Measurements from ENCODE around the gene PRICKLE1.

The PRICKLE1 gene

DNA sequence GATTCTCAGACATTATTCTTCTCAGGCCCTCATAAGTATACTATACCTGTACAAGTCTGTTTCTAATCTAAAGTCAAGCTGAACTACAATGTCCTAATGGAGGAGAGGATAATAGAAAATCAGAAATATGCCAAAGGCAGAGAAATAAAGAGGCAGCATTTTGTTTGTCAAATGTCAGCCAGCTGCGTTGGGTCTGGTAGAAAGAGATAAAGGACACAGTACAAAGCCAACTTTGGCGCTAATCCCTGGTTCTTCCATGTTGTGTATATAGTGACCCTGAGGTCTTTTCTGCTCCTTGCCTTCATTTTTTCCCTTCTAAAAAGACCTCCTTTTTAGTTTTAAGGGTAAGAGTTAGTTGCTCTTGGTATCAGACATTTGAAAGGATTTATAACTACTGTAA lies 103.1 kb downstream of the PRICKLE1 start:
- no peak for DNase-seq

DNA sequence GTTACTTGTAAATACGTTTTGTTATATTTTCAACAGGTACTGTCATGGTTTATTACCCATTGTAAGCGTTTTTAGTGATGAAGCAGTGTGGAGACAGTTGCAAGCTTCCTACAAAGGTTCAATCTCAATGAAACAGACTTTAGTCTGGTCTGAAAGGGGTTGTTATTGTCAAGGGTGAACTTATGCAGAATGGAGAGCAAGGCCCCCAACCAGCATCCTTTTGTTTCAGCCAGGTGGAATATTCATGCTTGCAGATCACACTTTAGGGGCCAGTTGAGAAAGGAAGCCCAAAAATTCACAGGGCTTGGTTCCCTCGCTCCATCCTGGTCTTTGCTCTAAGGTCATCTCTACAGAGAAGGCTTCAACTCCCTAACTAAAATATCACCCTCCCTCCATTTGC lies 103.7 kb downstream of the PRICKLE1 start:
- no peak for DNase-seq

DNA sequence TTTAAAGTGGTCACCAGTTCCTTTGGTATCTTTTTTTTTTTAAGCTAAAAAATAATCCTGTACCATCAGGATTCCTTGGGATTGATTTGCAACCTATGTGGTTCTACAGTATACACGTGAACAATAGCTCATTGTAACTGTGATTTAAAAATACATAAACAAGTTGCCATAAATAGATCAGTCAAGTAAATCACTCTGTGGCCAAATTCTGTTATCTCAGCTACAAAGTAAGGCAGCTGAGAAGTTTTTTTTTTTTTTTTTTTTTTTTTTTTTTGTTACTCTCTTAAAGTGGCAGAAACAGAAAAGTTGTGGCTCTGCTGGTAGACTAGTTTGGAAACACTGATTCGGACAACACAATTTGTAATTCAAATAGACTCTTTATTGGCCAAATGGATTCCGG lies 104.5 kb downstream of the PRICKLE1 start:
- DNase-seq = no peak

DNA sequence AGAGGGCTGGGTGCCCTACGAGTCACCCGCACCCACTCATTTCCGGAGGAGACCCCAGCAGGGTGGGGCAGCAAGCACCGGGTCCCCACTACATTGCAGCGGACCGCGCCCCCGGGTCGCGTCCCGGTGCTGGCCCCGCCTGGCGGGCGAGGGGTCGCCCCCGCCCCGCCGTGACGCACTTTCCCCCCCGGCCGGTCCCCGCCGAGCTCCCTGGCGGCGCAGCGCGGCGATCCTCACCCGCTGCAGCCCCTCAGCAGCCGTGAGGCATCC lies 106.1 kb downstream of the PRICKLE1 start:
- no peak for DNase-seq

DNA sequence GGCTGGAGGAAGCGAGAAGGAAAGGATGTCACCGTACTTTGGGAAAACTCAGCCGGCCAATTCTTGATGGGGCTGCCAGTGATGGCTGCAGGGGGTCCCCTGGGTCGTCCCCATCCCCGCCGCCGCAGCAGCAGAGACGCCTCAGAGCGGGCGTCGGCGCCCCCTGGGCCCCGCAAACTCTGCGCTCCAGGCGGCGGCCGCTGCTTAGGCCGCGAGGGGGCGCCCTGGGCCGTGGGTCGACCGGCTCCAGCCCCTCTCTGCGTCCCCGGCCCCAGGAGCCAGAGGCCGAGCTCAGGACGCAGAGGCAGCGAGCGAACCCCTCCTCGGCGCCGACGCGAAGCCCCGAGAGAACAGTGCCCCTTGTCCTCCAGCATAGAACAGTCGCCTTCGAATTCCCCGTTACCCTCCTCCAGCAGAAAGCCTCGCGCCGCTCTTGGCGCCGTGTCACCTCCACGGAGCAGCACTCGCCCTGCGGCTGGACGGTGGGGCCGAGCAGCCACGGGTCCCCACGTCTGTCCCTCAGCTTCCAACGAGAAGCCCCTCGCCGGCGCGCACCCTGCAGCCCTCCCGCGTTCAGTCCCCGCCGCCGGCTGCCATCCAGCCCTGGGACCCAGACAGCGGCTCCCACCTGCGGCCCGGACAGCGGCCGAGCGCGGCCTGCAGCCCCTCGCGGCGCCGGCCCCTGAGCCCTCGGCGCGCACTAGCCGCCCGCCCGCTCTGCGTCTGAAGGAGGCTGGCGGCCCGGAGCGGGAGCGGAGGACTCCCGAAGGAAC lies 106.6 kb downstream of the PRICKLE1 start:
- no peak for DNase-seq

DNA sequence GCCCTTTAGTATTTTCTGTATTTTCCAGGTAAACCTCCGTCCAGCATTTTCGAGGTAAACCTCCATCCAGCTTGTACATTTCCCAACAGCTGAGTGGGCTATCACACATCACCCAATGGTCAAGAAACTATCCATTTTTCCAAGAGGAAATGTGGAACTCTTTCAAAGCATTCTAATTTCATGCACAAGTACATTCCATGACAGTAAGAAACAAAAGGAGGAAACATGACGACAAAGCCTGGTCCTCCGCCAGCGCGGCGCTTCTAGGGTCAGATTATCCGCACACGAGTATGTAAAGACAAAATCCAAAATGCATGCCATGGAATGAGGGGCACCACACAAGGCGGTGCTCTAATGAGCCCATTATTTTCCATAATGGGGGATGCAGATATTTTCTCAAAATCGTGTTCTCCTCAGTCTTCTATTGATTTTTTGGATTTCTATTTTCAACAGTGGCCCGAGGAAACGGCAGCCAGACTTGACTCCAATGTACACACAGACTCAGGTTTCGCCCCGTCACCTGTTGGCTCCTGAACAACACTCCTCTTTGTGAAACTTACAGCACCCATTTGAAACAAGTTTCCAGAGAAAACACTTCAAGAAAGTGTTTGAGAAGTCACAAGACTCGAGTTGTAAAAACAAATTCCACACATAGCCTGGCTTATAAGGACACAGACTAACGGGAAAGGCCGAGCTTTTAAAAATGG lies 107.4 kb downstream of the PRICKLE1 start:
- DNase-seq = no peak

DNA sequence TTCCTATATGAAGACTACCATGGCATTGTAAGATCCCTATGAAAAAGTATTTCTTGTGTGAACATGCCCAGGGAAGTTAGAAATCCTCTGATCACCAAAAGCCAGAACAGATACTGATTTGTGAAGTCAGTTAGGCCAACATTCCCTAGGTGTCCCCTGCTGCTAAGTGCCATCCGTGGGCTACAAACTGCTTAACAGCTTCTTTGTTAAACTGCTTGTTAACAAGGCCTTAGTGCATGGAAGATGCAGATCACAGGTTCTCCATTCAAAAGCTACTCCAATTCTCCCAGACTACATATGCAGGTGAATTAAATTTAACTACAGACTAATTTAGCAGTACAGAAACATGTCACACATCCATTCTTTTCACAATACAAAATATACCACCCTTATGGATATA lies 108.2 kb downstream of the PRICKLE1 start:
- no peak for DNase-seq

DNA sequence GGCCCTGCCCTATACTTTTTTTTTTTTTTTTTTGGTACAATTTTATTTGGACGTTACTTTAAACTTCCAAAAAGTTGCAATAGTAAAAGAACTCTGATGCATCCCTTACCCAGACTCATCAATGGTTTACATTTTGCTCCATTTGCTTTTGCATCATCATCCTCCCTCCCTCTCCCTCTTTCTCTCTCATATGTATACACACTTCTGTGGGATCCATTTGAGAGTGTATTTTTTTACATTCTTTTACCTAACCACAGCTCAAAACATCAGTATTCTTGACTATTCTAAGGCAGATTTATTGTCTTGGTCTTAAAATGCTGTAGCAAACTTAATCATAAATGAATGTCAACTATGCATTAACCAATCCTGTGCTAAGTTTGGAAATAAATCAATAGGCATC lies 111.6 kb downstream of the PRICKLE1 start:
- no peak for DNase-seq

DNA sequence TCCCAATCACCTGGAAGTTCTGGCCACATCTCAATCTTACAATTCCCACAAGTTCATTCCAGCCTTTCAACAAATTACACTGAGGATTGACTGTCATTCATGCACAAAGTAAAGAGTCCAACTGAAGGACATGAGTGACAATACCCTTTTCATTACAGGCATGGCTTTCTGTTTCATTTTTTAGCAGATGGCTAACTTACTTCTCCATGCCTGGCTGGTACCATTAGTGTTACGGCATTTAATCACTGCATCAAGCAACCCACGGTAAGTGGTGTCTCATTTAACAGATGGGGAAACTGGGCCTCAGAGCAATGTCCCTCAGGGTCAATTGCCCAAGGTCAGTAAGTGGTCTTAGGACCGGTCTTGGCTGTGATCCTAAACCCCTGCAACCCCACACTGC lies 114.4 kb downstream of the PRICKLE1 start:
- no peak for DNase-seq

DNA sequence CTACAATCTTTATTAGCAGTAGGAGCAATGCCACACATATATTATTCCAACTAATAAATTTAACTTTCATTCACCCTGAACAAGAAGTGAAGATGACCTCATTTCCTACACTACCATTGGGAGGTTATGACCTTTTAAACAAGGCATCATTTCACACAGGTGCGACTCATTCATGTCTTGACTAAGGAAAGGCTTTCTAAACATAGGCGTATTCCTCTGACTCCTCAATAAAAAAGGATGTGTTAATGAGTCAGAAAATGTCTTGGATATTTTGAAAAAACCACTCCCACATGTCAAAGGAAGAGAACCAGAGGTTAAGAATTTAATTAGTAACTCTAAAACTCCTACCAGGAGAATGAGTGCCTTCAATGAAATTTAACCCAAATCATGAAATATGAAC lies 115.2 kb downstream of the PRICKLE1 start:
- no peak for DNase-seq

DNA sequence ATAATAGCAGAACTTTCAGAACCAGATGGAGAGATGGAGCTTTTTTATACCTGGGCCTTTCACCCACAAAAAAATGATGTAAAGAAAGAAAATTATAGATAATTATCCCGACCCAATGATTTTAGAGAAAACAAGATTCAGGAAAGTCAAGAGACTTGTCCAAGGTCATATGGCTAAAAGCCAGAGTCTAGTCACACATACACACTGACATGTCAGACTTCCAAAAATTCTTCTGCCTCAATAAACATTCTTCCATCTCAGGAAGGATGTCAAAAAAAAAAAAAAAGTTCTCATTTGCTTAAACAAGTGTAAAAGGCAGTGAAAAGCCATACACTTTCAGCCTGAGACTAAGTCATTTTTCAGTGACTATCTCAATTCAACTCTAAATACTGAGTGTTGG lies 116.0 kb downstream of the PRICKLE1 start:
- no peak for DNase-seq

DNA sequence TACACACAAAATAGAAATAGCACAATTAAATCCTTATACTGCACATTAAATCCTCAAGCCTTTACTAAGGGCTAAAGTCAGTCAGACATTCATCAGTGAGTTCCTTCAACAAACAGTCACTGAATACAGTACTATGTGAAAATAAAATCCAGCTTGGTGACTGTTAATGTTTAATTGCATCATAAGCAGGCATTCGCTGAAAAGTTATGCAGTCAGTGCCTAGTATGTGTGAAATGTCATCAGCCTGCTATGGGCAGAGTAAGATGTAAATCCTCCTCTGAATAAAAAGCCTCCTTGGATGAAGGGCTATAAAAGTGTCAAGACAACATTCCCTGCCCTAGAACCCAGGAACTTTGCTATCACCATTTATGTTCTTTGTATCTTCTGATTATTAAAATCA lies 116.4 kb downstream of the PRICKLE1 start:
- DNase-seq = no peak

DNA sequence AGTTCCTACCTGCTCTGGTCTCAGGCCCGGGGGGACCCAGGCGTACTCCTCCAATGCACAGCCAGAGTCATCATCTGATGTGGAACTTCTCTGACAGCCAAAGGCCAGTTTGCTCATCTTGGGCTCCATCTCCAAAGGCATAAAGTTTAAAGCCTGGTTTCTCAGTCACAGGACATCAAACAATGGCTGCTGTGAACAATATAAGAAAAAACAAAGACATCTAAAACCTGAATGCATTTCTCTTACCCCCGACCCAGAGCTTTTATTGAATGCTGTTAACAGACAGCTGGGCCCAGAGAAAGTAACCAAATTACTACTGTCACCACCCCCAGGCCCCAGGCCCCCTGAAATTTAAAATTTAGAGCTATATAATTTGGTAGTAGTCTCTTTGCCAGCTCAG lies 117.2 kb downstream of the PRICKLE1 start:
- DNase-seq = no peak

DNA sequence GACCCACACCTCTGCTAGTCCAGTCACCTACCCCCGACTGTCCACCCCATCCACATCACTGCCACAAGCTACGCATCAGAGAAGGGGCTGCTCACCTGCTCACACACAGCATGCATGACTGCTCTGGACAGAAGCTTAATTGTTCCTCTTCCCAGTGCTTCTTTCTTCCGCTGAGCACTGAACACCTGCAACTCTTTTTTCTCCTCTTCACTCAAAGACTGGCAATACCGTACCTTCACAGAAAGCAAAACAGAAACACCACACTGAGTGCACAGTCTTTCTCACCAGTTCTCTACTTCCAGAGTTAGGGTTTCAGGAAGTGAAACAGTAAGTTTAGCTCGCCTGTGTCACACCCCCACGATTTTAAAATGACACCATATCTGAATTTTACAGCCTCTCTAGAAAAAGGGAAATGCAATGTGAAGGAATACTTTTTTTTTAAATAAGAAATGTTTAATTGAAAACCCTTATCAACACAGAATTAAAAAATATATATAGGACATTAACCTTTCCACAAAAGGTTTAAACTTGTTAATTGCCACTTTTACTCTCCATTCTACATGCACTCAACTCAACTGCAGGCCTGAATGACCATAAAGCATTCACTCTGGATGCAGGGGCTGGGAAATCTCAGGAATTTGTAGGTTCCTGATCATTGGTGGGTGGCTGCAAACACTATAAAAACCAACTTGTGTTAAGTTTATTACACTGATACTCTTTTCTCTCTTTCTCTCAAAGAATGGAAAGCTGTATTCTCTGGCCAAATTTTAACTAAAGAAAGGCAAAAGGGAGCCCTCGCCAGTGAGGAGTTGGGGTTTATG lies 120.0 kb downstream of the PRICKLE1 start:
- DNase-seq = no peak

DNA sequence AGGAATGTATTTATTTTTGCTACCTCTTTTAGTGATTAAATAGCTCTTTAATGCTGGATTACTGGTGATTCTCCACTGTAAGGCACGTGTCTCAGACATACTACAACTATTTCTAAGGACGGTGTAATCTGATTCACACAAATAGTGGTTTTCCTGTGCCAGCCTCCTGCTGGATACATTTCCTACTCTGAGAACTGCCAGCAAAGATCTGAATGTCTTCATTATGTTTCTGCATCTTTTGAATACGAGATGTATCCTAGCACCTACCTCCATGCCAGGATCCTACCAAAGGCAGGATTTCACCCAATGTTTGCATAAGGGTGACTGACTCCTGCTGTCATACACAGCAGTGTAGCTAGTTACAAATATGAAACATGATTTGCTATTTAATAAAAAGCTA lies 120.6 kb downstream of the PRICKLE1 start:
- DNase-seq = no peak

DNA sequence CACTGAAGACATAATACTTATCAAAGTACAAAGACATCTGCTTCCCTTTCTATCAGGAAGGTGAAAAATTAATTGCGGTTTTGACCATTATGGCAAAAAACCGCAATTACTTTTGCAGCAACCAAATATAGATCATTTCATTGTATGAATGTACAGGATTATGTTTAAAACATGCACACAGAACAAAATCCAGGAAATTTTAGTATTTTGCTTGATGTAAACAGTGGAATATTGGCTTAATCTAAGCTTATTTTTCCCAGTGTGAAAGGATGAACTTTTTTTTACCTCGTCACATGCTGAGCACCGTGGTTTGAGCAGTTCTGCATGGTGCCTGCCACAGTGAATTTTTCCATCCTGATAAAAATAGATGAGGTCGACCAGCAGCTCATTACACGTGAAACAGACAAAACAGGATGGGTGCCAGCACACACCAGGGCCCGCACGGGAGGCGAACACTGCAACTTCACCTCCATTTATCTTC lies 121.2 kb downstream of the PRICKLE1 start:
- DNase-seq = no peak

DNA sequence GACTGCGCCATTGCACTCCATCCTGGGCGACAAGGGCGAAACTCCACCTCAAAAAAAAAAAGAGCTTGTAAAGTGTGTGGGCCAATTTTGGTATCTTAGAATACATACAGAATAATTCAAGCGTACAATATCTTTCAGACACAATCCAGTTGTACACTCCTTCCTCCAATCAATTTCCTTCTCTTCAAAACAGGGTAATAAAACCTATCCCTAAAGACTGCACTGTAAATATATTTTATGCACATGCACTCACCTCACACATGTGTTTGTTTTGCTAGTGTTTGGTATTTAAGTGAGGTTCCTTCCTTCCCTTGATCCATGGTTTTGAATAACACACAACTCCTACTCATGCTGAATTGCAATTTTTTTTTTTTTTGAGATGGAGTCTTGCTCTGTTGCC lies 125.9 kb downstream of the PRICKLE1 start:
- no peak for DNase-seq

DNA sequence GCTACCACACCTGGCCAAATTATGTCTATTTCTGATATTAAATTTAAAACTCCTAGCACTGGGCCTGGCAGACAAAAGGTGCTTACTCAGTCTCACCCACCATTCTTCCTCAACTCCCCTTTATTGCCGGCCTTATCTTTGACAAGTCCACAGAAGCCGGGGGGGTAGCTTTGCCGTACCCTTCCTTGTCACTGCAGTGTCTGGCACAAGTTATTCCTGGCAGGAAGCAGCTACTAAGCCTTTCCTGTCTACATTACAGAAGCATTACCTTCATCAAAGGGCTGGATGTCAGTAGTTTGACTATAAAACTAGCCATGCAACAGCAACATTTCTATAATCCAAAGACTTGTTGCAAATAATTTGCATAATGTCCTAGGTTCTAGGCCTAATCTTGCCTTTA lies 127.1 kb downstream of the PRICKLE1 start:
- DNase-seq = no peak

DNA sequence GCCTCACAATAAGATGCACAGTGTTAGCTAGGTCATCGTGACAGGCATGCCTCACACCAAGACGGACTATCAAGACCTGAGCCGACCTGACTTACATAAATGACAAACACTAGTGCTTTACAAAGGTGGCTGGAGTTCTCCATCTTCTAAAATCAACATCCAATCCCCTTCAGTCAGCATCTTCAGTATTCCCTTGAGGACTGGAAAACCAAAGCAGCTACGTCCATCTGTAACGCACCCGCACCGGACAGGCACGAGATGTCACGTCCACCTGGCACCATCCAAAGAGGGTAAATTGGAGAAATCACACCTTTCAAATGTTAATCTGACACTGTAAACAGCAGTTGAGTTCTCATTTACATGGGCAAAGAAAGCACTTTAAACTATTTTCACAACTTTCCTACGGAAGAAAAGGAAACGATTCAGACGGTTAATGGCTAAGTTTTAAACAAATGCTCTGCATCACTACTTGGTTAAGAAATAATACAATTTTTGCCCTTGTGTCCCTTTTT lies 130.2 kb downstream of the PRICKLE1 start:
- DNase-seq = no peak

DNA sequence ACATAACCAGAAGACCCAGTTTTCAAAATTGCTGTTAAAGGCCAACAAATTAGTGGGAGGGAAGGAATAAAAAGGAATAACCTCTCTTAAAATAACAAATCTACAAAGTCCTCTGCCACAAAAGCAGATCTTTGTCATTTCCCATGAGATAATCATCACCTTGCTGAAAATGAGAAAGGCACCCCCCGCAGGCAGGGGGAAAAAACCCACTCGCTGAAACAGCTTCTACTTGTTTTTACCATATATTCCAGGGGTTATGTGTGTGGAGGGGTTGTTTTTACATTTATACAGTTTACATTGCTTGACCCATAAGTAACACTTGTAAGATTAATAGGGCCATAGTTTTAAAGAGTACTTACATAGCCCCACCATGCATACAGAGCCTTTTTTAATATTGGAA lies 131.0 kb downstream of the PRICKLE1 start:
- DNase-seq = no peak

DNA sequence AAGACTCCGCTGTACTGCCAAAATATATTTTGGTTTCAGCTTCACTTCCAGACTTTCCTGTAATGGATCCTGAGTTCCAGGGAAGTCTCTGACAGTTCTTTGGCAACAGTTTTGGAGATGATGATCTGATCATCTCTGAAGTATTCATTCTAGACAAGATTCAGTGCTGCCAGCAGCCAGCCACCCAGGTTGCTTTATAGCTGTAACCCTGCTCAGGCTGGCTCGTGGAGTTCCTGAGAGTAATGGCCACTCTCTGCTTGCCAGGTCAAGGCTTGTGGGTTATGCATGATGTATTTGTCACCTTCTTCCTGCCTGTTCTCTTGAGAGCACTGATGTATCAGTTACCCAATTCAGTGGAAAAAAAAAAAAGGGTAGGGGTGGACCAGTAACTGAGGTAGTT lies 139.3 kb downstream of the PRICKLE1 start:
- DNase-seq = no peak

DNA sequence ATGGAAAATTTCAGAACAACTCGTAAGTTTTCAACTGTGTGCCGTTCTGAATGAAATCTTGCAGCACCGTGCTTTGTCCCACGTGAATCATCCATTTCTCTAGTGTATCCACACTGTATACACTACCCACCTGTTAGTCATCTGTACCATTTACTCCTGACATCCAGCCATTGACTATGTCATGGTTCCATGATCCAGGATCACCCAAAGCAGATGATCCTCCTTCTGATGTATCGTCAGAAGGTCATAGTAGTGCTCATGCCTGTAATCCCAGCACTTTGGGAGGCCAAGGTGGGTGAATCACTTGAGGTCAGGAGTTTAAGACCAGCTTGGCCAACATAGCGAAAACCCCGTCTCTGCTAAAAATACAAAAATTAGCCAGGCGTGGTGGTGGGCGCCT lies 140.7 kb downstream of the PRICKLE1 start:
- DNase-seq = no peak

DNA sequence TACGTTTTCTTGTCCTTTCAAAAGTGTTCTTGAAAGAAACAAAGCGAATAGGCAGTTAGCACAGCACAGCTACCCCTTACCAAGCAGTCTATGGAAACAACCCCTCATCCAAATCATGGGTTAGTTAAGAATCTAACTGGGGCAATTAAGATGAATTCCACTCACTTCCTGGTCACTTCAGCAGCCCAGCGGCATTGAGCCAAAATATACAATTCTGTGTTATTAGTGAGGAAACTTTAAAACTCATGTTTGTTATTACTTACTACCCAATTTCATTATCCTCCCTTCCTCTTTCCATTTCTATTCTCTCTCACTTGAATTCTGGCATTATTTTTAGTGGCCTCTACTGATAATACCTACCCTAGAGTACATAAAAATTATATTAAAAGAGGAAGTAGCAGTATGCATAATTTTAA lies 142.2 kb downstream of the PRICKLE1 start:
- no peak for DNase-seq

DNA sequence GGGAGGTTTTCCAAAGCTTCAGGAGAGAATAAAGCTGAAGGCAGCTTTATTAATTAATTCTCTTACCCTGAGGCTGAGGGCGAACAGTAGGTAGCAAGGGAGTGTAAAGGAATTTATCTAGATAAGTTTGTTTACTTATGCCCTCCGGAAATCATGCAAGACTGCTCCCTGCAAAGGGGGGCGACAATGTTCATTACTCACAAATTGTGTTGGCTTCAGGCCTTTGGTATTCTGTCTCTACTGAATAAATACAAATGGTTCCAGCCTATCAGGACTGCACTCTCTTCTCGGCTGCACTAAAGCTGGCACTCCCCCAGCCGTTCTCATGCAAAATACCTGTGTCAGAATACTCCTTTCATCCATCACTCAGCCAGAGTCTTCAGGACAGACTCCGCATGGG lies 142.8 kb downstream of the PRICKLE1 start:
- no peak for DNase-seq

Measured in activated effector memory CD4-positive, alpha-beta T cell treated with Interleukin-2 at 50 U/mL for 16 hours (primary cell).